H7 (cell line): Measurements from ENCODE around the gene SYT6. TPM values are rescaled to one million over a fixed set of nuclear protein-coding genes. Genes with fewer than 3 reads are reported as not detected.
A peak's percentile ranks its signal among the peaks of the same experiment; 100 is the strongest.

ENCODE experiments used
- DNase-seq: peaks from one replicate; pipeline ENCODE4 v3.0.0; 2012
- H3K27me3 ChIP-seq: 2 replicates; pipeline ENCODE4 v1.6.0; 2011; ENCODE audit warnings: mild to moderate bottlenecking, low read length; ENCODE audit not compliant: control insufficient read depth, insufficient read depth
- H3K36me3 ChIP-seq: replicated peaks from 2 replicates; pipeline ENCODE4 v1.5.1; 2011; ENCODE audit warnings: low read length; ENCODE audit not compliant: control insufficient read depth, insufficient read depth
- H3K4me3 ChIP-seq: 2 replicates; pipeline ENCODE4 v1.5.1; 2011; ENCODE audit warnings: low read depth, mild to moderate bottlenecking, control low read depth, low read length, moderate library complexity; ENCODE audit not compliant: insufficient read depth
- total RNA-seq: library from RNA; depleted of rRNA; stranded (reverse); fragments of >200 nt; shearing (Covaris generic); gene quantifications from 2 replicates; pipeline ENCODE4 v1.2.3, GENCODE V29; 2014

The SYT6 gene
- total RNA-seq, 1 experiment from 2014 or later: 41.6 TPM

DNA sequence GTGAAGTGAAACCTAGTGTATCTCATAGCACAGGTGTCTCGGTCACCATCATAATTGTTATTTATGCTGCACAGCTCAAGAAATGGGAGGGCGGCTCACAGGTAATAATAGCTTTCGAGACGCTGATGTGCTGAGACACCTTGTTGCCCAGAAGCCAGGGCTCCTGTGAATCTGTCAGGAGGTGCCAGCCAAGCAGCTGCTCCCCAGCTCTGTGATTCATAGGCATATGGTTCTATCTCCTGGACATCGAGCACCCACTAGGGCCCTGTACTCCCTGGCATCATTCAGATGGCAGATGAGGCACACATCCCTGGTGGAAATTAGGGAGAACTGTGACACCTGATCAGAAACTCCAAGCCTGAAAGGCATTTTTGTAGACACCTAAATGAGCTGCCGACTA, 53.5 kb downstream of the SYT6 start:
- no peaks in the 10 kb centered on the region for H3K27me3 ChIP-seq
- no peak for DNase-seq

DNA sequence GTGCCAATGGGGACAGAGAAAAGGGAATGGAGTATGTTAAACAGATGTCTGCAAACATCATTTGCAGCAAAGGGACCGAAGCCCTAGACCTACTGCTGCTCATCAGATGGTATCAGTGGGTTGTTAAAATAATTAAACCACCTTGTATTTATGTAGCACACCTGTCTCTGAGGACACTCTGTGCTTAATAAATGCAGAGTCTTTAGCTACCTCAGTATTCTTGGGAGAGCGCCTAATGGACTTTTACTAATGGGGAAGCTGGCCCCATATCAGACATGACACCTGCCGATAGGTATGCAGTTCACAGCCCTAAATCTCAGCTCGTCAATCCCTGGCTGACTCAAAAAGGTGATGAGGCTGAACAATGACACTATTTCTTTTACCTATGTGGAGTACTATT, 54.4 kb downstream of the SYT6 start:
- H3K27me3 ChIP-seq: no peaks in the 10 kb centered on the region
- DNase-seq: no peak
- no peak overlapping the region for H3K4me3 ChIP-seq
- H3K36me3 ChIP-seq: peaks cover 48% of the 10 kb centered on the region

More for the DNA sequence above, 53.5 kb downstream of the SYT6 start:
- no peak overlapping the region for H3K4me3 ChIP-seq
- peaks cover 49% of the 10 kb centered on the region for H3K36me3 ChIP-seq

DNA sequence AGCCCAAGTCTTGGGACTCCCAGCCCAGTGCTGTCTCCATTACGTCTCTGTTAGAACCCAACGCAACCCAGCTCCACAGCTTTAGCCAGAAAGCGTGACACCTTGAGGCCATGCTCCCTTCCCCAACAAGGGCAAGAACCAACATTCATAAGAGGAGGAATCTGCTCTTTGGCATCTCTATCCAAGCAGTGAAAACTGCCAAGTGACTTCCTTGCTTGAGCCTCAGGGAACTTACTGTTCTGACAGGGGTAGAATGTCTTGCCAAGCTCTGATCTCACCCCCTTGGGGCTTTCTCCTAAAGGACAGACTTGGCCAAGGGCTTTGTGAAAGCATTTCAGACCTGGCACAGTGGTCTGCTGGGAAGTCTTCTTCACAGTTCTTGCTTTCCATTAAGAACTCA, 56.6 kb downstream of the SYT6 start:
- no peaks in the 10 kb centered on the region for H3K27me3 ChIP-seq
- DNase-seq: no peak
- H3K36me3 ChIP-seq: peaks cover 49% of the 10 kb centered on the region
- H3K4me3 ChIP-seq: no peak overlapping the region

DNA sequence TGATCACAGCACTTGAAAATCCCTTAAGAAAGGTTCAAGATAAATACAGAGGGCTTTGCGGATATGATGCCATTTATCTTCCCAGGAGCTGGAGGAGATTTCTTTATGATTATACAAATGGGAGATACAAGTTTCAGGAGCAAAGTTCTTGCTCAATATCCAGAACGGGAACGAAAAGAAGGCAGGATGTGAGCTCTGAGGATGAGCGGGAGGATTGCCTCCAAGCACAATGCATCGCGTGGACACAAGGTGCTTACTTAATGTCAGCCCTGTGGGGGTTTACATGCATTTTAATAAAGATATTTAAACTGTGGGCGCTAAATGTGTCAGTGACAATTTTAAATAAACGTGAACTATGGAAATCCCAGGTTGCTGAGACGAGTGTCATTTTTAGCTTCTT, 59.0 kb downstream of the SYT6 start:
- no peak for DNase-seq
- H3K4me3 ChIP-seq: no peak overlapping the region
- peaks cover 52% of the 10 kb centered on the region for H3K36me3 ChIP-seq
- H3K27me3 ChIP-seq: no peaks in the 10 kb centered on the region

DNA sequence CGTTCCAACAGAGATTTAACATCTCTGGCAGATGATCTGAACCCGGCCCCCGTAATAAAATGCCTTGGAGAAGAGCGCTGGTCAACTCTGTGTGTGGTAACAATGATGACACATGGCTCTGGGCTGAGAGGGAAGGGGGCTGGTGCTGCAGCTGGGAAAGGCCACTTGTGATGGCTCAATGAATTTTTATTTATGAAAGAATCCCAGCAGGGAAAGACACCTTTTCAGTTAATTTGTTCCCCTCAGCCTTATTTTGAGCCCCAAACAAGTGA, 59.4 kb downstream of the SYT6 start:
- peaks cover 52% of the 10 kb centered on the region for H3K36me3 ChIP-seq
- no peak for DNase-seq
- no peaks in the 10 kb centered on the region for H3K27me3 ChIP-seq

DNA sequence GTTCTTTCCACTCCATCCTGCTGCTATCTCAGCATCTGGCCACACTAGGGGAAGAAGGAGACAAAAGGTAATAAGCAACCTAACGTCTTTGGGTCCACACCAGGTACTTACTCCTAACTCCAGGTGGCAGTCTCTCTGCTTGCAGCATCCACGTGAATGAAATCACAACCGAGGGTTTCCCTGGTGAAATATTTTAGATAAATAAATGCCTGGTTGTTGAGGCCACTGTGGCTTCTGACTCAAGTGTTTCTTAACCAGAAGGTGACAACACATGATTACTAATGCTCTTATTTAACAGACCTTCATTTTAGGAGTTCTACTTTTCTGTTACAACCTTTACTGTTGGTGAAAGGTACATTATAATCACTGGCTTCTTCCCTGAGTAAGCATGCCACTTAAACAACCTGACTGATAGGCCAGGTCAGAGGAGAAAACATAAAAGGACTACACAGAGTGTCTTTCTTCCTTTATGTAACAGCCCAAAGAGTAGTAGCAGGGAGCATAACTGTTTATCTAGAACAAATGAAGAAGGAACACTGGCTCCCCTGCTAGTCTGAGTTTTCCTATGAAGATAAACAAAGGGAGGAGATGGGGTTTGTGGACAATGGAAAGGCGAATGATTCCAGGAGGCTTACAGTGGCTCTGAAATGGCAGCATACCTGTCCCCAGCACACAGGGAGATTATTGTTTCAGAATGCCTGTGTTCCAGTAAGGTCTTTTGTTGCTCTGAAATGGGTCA, 59.9 kb downstream of the SYT6 start:
- Histone ChIP-seq H3K36me3 (peaks cover 48% of the 10 kb centered on the region), H3K27me3 (no peaks in the 10 kb centered on the region)
- DNase-seq: no peak

More for the DNA sequence above, 59.4 kb downstream of the SYT6 start:
- H3K4me3 ChIP-seq: no peak overlapping the region

DNA sequence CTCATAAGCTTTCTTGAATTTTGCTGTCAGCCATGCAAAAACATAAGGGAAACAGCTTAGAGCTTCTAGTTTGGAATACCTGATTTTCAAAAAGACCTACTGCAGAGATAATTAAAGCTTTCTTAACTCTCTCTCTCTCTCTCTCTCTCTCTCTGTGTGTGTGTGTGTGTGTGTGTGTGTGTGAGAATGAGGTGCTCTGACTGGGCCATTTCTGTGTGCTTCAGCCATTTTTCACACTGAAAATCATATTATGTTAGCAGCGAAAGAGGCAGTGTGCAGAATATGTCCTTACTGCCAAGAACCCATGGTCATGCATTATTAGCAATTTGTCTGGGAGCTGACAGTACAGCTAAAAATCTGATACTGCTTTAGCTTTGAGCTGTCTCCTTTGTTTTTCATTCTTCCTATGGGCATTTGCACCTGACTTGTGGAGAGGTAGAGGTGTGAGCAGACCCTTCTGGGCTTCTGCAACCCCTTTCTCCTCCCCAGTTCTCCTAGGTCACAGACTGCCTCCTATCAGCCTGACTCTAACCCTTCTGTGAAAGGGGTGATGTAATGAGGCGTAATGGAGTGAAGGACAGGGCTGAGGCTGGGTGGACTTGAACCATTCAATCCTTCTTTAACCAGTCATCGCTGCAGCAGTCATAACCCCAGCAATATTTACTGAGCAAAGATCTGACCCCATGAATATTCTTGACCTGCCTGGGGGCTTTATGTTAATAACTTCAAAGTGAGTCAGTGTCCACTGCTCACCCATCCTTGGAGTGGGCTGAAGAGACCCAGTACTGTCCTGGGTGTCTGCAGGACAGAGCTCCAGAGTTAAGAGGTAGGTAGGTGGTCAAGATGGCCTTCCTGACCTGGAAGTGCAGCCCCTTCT, 61.2 kb downstream of the SYT6 start:
- DNase-seq: no peak
- Histone ChIP-seq H3K36me3 (peaks cover 37% of the 10 kb centered on the region), H3K4me3 (no peak overlapping the region), H3K27me3 (no peaks in the 10 kb centered on the region)

More for the DNA sequence above, 59.9 kb downstream of the SYT6 start:
- no peak overlapping the region for H3K4me3 ChIP-seq

DNA sequence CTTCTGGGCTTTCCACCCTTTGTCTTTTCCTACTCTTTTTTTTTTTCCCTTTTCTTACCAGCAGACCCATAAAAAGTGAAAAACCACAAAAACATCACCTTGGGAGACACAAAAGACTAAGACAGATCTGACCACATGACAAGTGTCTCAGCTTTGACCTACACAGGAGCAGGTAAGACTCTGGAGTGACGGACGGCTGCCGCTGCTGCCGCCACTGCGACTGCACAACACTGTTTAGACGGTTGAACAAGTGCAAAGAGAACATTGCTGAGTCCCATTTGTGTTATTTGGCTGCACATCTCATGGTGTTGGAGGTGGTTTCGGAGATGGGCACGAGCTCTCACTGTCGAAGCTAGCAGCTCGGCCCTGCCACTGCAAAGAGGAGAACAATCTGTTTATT, 62.0 kb downstream of the SYT6 start:
- H3K36me3 ChIP-seq: peaks cover 30% of the 10 kb centered on the region
- H3K27me3 ChIP-seq: no peaks in the 10 kb centered on the region
- no peak for DNase-seq
- H3K4me3 ChIP-seq: no peak overlapping the region

DNA sequence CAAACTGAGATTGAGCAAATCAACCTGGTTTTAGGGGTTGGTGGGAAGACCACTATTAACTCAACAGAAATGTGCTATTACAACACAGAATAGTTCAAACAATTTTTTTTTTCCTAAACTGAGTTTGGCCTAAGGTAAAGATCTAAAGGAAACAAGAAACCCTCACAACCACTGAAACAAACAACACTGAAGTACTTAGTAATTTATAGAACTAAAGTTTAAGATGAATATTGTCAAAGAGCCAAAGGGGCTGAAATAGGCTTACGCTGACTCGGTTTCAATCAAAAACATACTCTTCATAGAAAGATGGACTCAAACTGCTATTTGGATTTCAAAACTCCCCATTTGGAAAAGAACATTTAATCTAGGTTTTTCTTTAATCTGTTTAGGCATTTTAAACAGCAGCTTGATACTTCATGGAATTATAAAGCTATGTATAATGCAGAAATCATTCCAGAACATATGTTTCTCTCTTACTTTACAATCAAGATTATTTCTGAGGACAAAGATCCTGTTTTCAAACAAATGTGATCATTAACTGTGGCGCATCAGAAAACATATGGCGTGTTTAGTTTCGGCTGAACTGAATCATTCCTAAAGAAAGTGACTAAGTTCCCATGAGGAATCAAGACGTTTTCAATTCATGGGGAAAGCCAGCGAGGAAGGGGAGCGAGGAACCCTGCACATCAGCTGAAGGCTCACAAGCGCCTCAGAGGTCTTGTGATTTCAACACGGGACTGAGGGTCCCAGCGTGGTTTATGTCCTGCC, 62.7 kb downstream of the SYT6 start:
- H3K27me3 ChIP-seq: no peaks in the 10 kb centered on the region
- DNase-seq: no peak
- peaks cover 25% of the 10 kb centered on the region for H3K36me3 ChIP-seq
- H3K4me3 ChIP-seq: no peak overlapping the region

DNA sequence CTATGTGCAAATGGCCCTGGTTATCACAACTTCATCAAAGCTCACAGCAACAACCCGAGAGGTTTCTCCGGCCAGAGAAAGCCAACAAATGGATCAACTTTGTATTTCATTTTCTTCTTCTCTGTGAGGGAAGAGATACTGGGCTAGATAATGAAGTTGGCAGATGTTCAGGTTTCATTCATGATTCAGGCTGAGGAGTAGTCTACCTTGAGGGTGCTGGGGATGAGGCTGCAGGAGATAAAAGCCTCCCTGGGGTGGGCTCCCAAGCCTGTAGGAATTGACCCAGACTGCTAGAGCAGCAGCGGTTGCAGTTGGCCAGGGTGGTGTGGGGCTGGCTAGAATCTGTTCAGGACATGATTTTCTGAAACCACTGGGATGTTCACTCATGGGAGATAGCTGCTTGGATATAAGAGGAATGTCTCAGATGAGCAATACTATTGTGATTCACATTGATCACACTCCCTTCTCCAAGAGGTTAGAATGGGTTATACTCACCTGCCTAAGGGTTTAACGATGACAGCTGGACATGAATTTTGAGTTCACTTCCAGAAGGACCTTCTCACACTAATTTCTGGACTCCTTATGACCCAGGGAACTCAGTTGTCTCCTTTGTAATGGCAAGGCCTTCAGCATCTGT, 64.0 kb downstream of the SYT6 start:
- Histone ChIP-seq H3K36me3 (peaks cover 23% of the 10 kb centered on the region), H3K4me3 (no peak overlapping the region), H3K27me3 (no peaks in the 10 kb centered on the region)
- DNase-seq: no peak

DNA sequence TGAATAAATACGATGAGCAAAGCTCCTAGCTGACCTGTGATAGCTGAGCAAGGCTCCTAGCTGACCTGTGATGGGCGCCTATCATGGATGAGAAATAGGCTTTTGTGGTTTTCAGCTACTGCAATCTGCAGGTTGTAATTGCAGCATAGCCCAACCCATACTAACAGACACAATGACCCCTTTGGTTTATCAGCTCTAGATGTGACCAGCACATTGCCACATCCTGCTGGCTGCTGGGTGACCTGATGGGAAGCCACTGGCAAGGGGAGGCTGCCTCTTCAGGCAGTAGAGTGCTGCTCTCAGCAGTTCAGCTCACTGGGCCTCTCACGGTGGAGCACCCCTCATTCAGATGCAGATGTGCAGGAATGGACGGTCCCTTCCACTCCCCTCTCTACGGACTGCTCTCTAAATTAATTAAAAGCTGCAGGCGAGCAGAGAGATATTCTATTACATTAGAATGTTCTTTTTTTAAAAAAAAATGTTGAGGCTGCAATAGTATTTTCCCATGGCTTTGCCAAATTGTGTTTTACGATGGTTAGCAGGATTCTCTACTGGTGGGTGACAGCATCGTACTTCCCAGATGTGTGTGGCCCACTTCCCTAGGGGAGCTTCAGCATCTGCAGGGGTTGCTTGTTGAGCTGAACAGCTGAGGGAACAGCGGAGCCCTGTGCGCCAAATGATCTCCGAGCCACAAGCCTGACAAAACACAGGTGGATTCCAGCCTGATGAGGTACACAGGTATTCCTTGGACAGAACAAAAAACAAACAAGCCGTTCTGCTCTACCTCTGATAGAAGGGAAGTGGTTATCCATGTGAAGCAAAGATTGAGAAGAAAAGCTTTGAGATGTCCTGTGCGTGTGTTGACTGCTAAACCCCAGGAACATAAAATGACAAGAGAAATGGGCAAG, 65.0 kb downstream of the SYT6 start:
- Histone ChIP-seq H3K36me3 (peaks cover 21% of the 10 kb centered on the region), H3K27me3 (no peaks in the 10 kb centered on the region), H3K4me3 (no peak overlapping the region)
- DNase-seq: peak; percentile 73

DNA sequence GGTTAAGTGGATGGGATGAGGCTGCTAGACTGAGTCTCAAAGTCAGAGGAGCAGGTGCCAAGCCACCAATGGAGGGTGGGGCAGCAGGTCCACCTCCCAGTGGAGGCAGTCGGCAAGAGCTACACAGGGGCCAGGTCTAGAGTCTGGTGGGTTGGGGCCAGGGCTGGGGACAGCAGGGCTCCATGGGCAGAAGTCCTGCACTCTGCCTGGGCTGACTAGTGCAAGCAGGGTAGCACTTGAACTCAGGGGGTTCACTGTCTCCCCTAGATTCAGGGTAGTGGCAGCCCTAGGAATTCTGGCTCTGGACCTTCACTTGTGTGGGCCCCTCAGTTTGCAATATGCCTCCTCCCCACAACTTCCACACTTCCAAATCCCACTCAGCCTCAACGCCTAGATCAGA, 66.2 kb downstream of the SYT6 start:
- Histone ChIP-seq H3K27me3 (no peaks in the 10 kb centered on the region; the same call in 1 of the 2 replicates), H3K36me3 (peaks cover 12% of the 10 kb centered on the region), H3K4me3 (no peak overlapping the region)
- no peak for DNase-seq

DNA sequence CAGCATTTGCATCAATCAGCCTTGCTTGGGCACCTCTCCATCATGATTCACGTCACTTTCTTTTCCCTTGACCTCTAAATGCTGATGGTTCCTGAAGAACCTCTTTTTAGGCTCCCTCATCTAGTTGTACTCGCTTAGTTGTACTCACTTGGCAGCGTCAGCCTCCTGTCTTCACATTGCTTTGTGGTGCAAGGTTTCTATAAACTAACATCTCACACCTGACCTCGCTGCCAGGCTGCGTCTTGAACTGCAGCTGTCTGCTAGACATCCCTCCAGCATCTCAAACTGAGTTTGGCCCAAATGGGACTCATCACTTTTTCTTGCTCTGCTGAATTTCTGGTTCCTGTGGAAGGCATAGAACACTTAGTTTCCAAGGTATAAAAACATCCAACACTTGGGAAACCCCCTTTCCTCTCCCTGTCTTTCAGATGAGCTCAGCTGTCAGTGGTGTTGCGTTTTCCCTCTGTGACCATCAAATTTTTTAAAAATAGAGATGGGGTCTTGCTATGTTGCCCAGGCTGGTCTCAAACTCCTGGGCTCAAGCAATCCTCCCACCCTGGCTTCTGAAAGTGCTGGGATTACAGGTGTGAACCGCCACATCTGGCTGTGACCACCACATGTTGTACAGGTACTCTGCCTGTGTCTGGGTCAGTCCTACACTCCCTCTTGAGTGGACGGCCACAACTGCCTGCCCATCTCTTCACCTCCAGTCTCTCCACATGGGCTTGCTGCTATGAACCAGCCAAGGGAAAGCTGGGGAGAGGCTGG, 66.9 kb downstream of the SYT6 start:
- DNase-seq: no peak
- H3K27me3 ChIP-seq: peaks cover 3% of the 10 kb centered on the region; the same call in 1 of the 2 replicates
- peaks cover 5% of the 10 kb centered on the region for H3K36me3 ChIP-seq
- no peak overlapping the region for H3K4me3 ChIP-seq
